ENCODE results near the gene PGLYRP3. TPM values are rescaled to one million over a fixed set of nuclear protein-coding genes. Genes with fewer than 3 reads are reported as not detected.

Gene PGLYRP3
- total and polyA plus RNA-seq, 9 of the 15 experiments (the other 6 are each of a cell fraction or from before 2014, with no cell fraction given), result not detected

DNA sequence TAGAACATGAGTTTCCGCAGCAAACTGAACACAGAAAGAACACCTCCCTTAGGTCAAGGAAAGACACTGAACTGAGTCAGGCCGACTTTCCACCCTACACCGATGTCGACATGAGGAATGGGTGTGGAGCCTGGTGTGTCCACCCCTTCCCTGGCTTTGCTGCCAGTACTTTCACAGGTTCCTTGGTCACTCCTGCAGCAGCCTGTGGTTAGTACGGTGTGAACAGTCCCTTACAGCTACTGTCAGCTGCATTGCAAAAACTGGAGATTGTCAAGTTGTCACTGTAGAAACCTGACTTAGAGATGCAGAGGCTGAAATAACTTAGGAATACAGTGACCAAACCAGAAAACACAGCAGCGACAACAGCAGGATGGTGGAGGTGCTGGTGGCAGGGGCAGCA is 7.1 kb downstream of the PGLYRP3 start:
- peaks cover 17 to 40% of the 10 kb centered on the region in 2 experiments for H3K27me3 ChIP-seq (ENCODE audit: control insufficient read depth in 2 of 2, insufficient read depth in 2 of 2, low read length in 2 of 2)
- H4K20me1 ChIP-seq (replicated peaks; ENCODE audit: control insufficient read depth, insufficient read depth, low read length), result no peaks in the 10 kb centered on the region
- WGBS (ENCODE audit: insufficient coverage, low coverage, missing lambda C conversion rate), result 3% methylated on average over 6 of the region's 6 CpGs
- no peaks in the 10 kb centered on the region for H3K9me1 ChIP-seq (ENCODE audit: control insufficient read depth, insufficient read depth, low read length)
- H3K9me3 ChIP-seq (replicated peaks; ENCODE audit: control insufficient read depth, insufficient read depth, low read depth, low read length), result no peaks in the 10 kb centered on the region
- H3K9ac ChIP-seq (ENCODE audit: insufficient read depth in 1 of 2, low read depth in 2 of 2, low read length in 2 of 2), result no peak overlapping the region
- ChIA-PET CTCF (ENCODE audit: low intra/inter-chr PET ratio) (no interaction called here), POLR2A (interaction anchor here (0.9 to 1.0 kb wide), 2 partner anchors 8 to 15 kb away, joined by 3 read pairs; no protein-coding TSS in a partner anchor)
- no peak overlapping the region for H2AFZ ChIP-seq (ENCODE audit: low read depth, low read length)
- in situ Hi-C loops (cut with MboI) (no loop called here), intact Hi-C loops (cut with micrococcal nuclease) (no loop called here)
- FAIRE-seq, result no peak
- H3K27ac ChIP-seq (ENCODE audit: extremely low read depth, low read depth, low read length), result no peak overlapping the region
- H3K79me2 ChIP-seq (ENCODE audit: control insufficient read depth, insufficient read depth, low read length), result no peaks in the 10 kb centered on the region
- H3K4me2 ChIP-seq (ENCODE audit: insufficient read depth, low read length), result no peak overlapping the region
- H3K36me3 ChIP-seq (ENCODE audit: control insufficient read depth, insufficient read depth, low read length), result no peaks in the 10 kb centered on the region
- ATAC-seq, result no peak
- no peak for TF ChIP-seq POLR3A (IDR thresholded peaks at IDR 0.05; ENCODE audit: borderline replicate concordance, extremely low read depth, insufficient read depth, insufficient read length)
- TF ChIP-seq PTRF (tag; IDR thresholded peaks at IDR 0.05), result no peak
- TF ChIP-seq CEBPZ (IDR thresholded peaks at IDR 0.05; ENCODE audit: borderline replicate concordance, low read depth, low read length), result no peak
- no peak for TF ChIP-seq MTA2 (IDR thresholded peaks at IDR 0.05; ENCODE audit: low read depth)
- no peak for TF ChIP-seq IRF9 (tag; IDR thresholded peaks at IDR 0.05)
- BruUV-seq (replicated peaks), result no TSS peak
- DNase-seq (ENCODE audit: extremely low read depth in 1 of 4, low spot score in 3 of 4), result no peak
- H3K4me3 ChIP-seq, result no peak overlapping the region
- H3K4me1 ChIP-seq (replicated peaks in 1 of 2; ENCODE audit: control insufficient read depth in 2 of 2, insufficient read depth in 2 of 2, low read length in 2 of 2), result peaks cover 0 to 4% of the 10 kb centered on the region in 2 experiments; a peak in 1 of 5 replicates

Measured in K562 (cell line).